H9 (cell line): ENCODE data around the gene PCDHAC2. TPM values are rescaled to one million over a fixed set of nuclear protein-coding genes. Genes with fewer than 3 reads are reported as not detected.

ENCODE experiments used
- DNase-seq: peaks from one replicate; pipeline ENCODE4 v3.0.0-alpha.2; 2017
- H2AFZ ChIP-seq: one replicate; pipeline ENCODE4 v1.6.1; 2013; ENCODE audit warnings: mild to moderate bottlenecking, low read length, control low read depth, moderate library complexity
- H2AK5ac ChIP-seq: 2 replicates; pipeline ENCODE4 v1.6.1; 2013; ENCODE audit warnings: low read length, control low read depth, mixed read lengths; ENCODE audit not compliant: insufficient read length
- H2BK120ac ChIP-seq: one replicate; pipeline ENCODE4 v1.6.1; 2013; ENCODE audit warnings: low read depth, mild to moderate bottlenecking, low read length, control low read depth, inconsistent platforms; ENCODE audit not compliant: poor library complexity, severe bottlenecking
- H2BK12ac ChIP-seq: 2 replicates; pipeline ENCODE4 v1.6.1; 2013; ENCODE audit warnings: low read length, control low read depth, mixed read lengths, low read depth; ENCODE audit not compliant: insufficient read length
- H2BK15ac ChIP-seq: 2 replicates; pipeline ENCODE4 v1.6.1; 2013; ENCODE audit warnings: low read depth, low read length, control low read depth
- H2BK20ac ChIP-seq: one replicate; pipeline ENCODE4 v1.6.1; 2013; ENCODE audit warnings: low read depth, mild to moderate bottlenecking, low read length, control low read depth, inconsistent platforms; ENCODE audit not compliant: poor library complexity, severe bottlenecking
- H2BK5ac ChIP-seq: 2 replicates; pipeline ENCODE4 v1.6.1; 2013; ENCODE audit warnings: low read length, control low read depth, mixed read lengths; ENCODE audit not compliant: insufficient read length
- H3K14ac ChIP-seq: 2 replicates; pipeline ENCODE4 v1.6.1; 2013; ENCODE audit warnings: low read length, control low read depth; ENCODE audit not compliant: insufficient read depth
- H3K18ac ChIP-seq: 2 replicates; pipeline ENCODE4 v1.6.1; 2013; ENCODE audit warnings: low read depth, mild to moderate bottlenecking, mixed read lengths, low read length, control low read depth; ENCODE audit not compliant: insufficient read length
- H3K23ac ChIP-seq: 2 replicates; pipeline ENCODE4 v1.6.1; 2013; ENCODE audit warnings: low read length, control low read depth, mixed read lengths, low read depth; ENCODE audit not compliant: insufficient read length
- H3K23me2 ChIP-seq: 2 replicates; pipeline ENCODE4 v1.6.1; 2013; ENCODE audit warnings: low read depth, mild to moderate bottlenecking, mixed read lengths, low read length, control low read depth; ENCODE audit not compliant: insufficient read length, poor library complexity, severe bottlenecking
- H3K27ac ChIP-seq: 2 replicates; pipeline ENCODE4 v1.5.1; 2013; ENCODE audit warnings: low read length, control low read depth, mixed read lengths, low read depth; ENCODE audit not compliant: insufficient read length
- H3K27me3 ChIP-seq: 2 replicates; pipeline ENCODE4 v1.6.1; 2013; ENCODE audit warnings: low read length, control low read depth, inconsistent platforms; ENCODE audit not compliant: insufficient read depth
- H3K4ac ChIP-seq: 2 replicates; pipeline ENCODE4 v1.6.1; 2013; ENCODE audit warnings: low read depth, mild to moderate bottlenecking, control low read depth, inconsistent platforms, low read length, moderate library complexity
- H3K4me1 ChIP-seq: 2 replicates; pipeline ENCODE4 v1.6.1; 2013; ENCODE audit warnings: low read length, control low read depth, inconsistent platforms; ENCODE audit not compliant: insufficient read depth
- H3K4me2 ChIP-seq: 2 replicates; pipeline ENCODE4 v1.6.1; 2013; ENCODE audit warnings: low read length, control low read depth, mixed read lengths; ENCODE audit not compliant: insufficient read length, insufficient read depth
- H3K56ac ChIP-seq: 2 replicates; pipeline ENCODE4 v1.6.1; 2013; ENCODE audit warnings: low read depth, mild to moderate bottlenecking, mixed read lengths, low read length, control low read depth; ENCODE audit not compliant: insufficient read length
- H3K79me1 ChIP-seq: 2 replicates; pipeline ENCODE4 v1.6.1; 2013; ENCODE audit warnings: low read depth, mild to moderate bottlenecking, moderate library complexity, low read length, control low read depth, inconsistent platforms; ENCODE audit not compliant: insufficient read depth, poor library complexity, severe bottlenecking
- H3K79me2 ChIP-seq: 2 replicates; pipeline ENCODE4 v1.6.1; 2013; ENCODE audit warnings: low read length, control low read depth, inconsistent platforms; ENCODE audit not compliant: insufficient read depth
- H3K9ac ChIP-seq: 2 replicates; pipeline ENCODE4 v1.6.1; 2013; ENCODE audit warnings: low read length, control low read depth, mixed read lengths; ENCODE audit not compliant: insufficient read length; ENCODE audit errors: extremely low read depth
- H3K9me3 ChIP-seq: one replicate; pipeline ENCODE4 v1.6.1; 2013; ENCODE audit warnings: low read depth, low read length, inconsistent platforms; ENCODE audit not compliant: control insufficient read depth
- H3T11ph ChIP-seq: one replicate; pipeline ENCODE4 v1.6.1; 2013; ENCODE audit warnings: mild to moderate bottlenecking, low read length, control low read depth, inconsistent platforms
- H4K20me1 ChIP-seq: one replicate; pipeline ENCODE4 v1.6.1; 2013; ENCODE audit not compliant: control insufficient read depth, insufficient read length, insufficient read depth
- H4K5ac ChIP-seq: 2 replicates; pipeline ENCODE4 v1.6.1; 2013; ENCODE audit warnings: low read depth, mild to moderate bottlenecking, mixed read lengths, low read length, control low read depth; ENCODE audit not compliant: insufficient read length
- H4K8ac ChIP-seq: replicated peaks from 2 replicates; pipeline ENCODE4 v1.6.1; 2013; ENCODE audit warnings: low read length, control low read depth, mixed read lengths, low read depth; ENCODE audit not compliant: insufficient read length
- H4K91ac ChIP-seq: 2 replicates; pipeline ENCODE4 v1.6.1; 2013; ENCODE audit warnings: low read depth, mild to moderate bottlenecking, moderate library complexity, mixed read lengths, low read length, control low read depth; ENCODE audit not compliant: insufficient read length
- H3K27ac Mint-ChIP-seq, 3 experiments: 2 replicates in 2 of 3; 3 replicates in 1 of 3; pipeline ENCODE4 v1.8.0; 2020 to 2021; ENCODE audit warnings: mixed read lengths in 3 of 3, mild to moderate bottlenecking in 1 of 3, moderate library complexity in 1 of 3
- H3K27me3 Mint-ChIP-seq: 2 replicates; pipeline ENCODE4 v1.8.0; 2021; ENCODE audit warnings: low read depth, mild to moderate bottlenecking, moderate library complexity, mixed read lengths
- H3K36me3 Mint-ChIP-seq, 3 experiments: 2 replicates in 2 of 3; 3 replicates in 1 of 3; pipeline ENCODE4 v1.8.0; 2020 to 2021; ENCODE audit warnings: low read depth in 3 of 3, mixed read lengths in 3 of 3; ENCODE audit not compliant: insufficient read depth in 1 of 3
- H3K4me1 Mint-ChIP-seq, 2 experiments: 2 replicates each; pipeline ENCODE4 v1.8.0; 2020; ENCODE audit warnings: mixed read lengths in 2 of 2
- H3K4me3 Mint-ChIP-seq, 2 experiments: 2 replicates in 1 of 2; 3 replicates in 1 of 2; pipeline ENCODE4 v1.8.0; 2020 to 2021; ENCODE audit warnings: mild to moderate bottlenecking in 2 of 2, mixed read lengths in 2 of 2, moderate library complexity in 1 of 2
- H3K9me3 Mint-ChIP-seq, 2 experiments: 2 replicates in 1 of 2; 3 replicates in 1 of 2; pipeline ENCODE4 v1.8.0; 2020; ENCODE audit warnings: mild to moderate bottlenecking in 2 of 2, mixed read lengths in 2 of 2, moderate library complexity in 1 of 2
- WGBS: extraction: QIAGEN DNeasy Blood & Tissue Kit; methylation state at CpG from one replicate; pipeline ENCODE4 v1.1.7; 2013; ENCODE audit warnings: missing lambda C conversion rate, low lambda C conversion rate, mixed read lengths; ENCODE audit not compliant: insufficient read length; ENCODE audit errors: extremely low coverage; 5-methylcytosine and 5-hydroxymethylcytosine counted together
- total RNA-seq: library from RNA; stranded (reverse); gene quantifications from 2 replicates; pipeline ENCODE4 v1.2.1, GENCODE V29; 2021
- TF ChIP-seq, protein P1 (sequence below): fragments of 200-600 bp; sonication (generic); conservative IDR thresholded peaks from 3 replicates; pipeline ENCODE4 v1.8.0; 2021; ENCODE audit warnings: antibody characterized with exemption, mild to moderate bottlenecking

The PCDHAC2 gene
- total RNA-seq, 1 experiment from 2014 or later, result 4.8 TPM

DNA sequence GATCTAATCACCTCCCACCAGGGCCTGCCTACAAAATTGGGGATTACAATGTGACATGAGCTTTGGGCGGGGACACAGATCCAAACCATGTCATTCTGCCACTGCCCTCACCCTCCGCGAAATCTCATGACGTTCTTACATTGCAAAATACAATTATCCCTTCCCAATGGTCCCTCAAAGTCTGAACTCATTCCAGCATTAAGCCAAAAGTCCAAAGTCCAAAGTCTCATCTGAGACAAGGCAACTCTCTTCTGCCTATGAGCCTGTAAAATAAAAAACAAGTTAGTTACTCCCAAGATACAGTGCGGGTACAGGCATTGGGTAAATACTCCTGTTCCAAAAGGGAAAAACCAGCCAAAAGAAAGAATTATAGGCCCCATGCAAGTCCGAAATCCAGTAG is 14.6 kb upstream of the PCDHAC2 start:
- no peak overlapping the region for H2BK15ac ChIP-seq
- no peak overlapping the region for H3K4me3 Mint-ChIP-seq
- no peak overlapping the region for H3K4me2 ChIP-seq
- no peaks in the 10 kb centered on the region for H3K27me3 ChIP-seq
- no peaks in the 10 kb centered on the region for H3K9me3 ChIP-seq
- no peaks in the 10 kb centered on the region for H3K79me2 ChIP-seq
- WGBS, result no CpG with 5 or more reads among the region's 6 CpGs
- no peak overlapping the region for H2AFZ ChIP-seq
- peaks cover 0 to 6% of the 10 kb centered on the region in 2 experiments; a peak in 3 of 5 replicates for H3K9me3 Mint-ChIP-seq
- no peak overlapping the region for H3K14ac ChIP-seq
- no peak overlapping the region for H4K91ac ChIP-seq
- no peak overlapping the region for H3K23ac ChIP-seq
- peaks cover 8 to 10% of the 10 kb centered on the region in 2 experiments for H3K4me1 Mint-ChIP-seq
- no peak overlapping the region for H3K9ac ChIP-seq
- no peak overlapping the region for H3K56ac ChIP-seq
- TF ChIP-seq, protein P1, sequence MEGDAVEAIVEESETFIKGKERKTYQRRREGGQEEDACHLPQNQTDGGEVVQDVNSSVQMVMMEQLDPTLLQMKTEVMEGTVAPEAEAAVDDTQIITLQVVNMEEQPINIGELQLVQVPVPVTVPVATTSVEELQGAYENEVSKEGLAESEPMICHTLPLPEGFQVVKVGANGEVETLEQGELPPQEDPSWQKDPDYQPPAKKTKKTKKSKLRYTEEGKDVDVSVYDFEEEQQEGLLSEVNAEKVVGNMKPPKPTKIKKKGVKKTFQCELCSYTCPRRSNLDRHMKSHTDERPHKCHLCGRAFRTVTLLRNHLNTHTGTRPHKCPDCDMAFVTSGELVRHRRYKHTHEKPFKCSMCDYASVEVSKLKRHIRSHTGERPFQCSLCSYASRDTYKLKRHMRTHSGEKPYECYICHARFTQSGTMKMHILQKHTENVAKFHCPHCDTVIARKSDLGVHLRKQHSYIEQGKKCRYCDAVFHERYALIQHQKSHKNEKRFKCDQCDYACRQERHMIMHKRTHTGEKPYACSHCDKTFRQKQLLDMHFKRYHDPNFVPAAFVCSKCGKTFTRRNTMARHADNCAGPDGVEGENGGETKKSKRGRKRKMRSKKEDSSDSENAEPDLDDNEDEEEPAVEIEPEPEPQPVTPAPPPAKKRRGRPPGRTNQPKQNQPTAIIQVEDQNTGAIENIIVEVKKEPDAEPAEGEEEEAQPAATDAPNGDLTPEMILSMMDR, result no peak
- H3K27me3 Mint-ChIP-seq, result no peaks in the 10 kb centered on the region
- no peak overlapping the region for H2BK120ac ChIP-seq
- no peak overlapping the region for H3K18ac ChIP-seq
- no peak overlapping the region for H2BK20ac ChIP-seq
- H3K4me1 ChIP-seq, result no peaks in the 10 kb centered on the region
- no peak overlapping the region for H2BK12ac ChIP-seq
- no peak overlapping the region for H3K4ac ChIP-seq
- H3K27ac Mint-ChIP-seq, result no peak overlapping the region
- H3K79me1 ChIP-seq, result no peaks in the 10 kb centered on the region
- no peak overlapping the region for H3T11ph ChIP-seq
- no peak for DNase-seq
- H3K36me3 Mint-ChIP-seq, result peaks cover 0 to 8% (median 1%) of the 10 kb centered on the region in 3 experiments; a peak in 4 of 7 replicates
- no peaks in the 10 kb centered on the region for H3K23me2 ChIP-seq
- no peaks in the 10 kb centered on the region for H4K20me1 ChIP-seq
- no peak overlapping the region for H2BK5ac ChIP-seq
- H2AK5ac ChIP-seq, result no peak overlapping the region
- H3K27ac ChIP-seq, result no peak overlapping the region
- no peak overlapping the region for H4K8ac ChIP-seq
- no peak overlapping the region for H4K5ac ChIP-seq
